ENCODE results near the gene MAD1L1.
"Not testable (repeated sequence)": the region's sequence is repeated elsewhere in the genome, so short reads cannot be mapped to it uniquely, and the experiment has no call there.

Gene MAD1L1

DNA sequence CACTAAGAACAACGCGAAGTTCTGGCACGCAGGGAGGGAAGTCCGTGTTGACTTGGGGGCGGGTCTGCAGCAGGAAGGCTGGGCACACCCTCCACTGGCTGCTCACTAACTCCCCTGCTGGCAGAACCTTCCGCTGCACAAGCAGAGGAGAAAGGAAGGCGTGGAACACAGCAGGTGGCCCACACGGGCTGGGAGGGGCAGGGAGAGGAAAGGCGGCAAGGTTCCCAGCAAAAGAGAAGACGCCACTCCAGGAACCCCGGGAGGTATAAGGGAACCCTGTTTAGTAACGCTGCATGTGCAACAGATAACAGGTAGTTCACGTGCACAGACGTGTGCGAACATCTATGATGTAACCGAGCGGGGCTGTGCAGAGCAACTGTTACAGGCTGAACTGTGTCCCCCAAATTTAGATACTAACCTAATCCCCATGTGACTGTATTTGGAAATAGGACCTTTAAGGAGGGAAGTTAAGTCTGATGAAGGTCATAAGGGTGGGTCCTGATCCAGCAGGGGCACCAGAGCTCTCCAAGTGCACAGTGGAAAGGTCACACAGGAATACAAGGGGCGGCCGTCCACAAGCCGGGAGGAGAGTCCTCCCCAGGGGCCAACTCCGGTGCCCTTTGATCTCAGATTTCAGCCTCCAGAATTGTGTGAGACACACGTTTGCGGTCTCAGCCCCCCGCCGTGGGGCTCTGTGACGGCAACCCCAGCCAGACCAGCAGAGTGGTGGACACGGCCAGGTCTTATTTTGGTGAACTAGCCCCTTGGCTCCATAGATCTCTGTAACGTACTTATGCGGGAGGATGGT, 357.1 kb downstream of the MAD1L1 start:
- DNase-seq (ENCODE audit: low read depth) = not testable (repeated sequence)

DNA sequence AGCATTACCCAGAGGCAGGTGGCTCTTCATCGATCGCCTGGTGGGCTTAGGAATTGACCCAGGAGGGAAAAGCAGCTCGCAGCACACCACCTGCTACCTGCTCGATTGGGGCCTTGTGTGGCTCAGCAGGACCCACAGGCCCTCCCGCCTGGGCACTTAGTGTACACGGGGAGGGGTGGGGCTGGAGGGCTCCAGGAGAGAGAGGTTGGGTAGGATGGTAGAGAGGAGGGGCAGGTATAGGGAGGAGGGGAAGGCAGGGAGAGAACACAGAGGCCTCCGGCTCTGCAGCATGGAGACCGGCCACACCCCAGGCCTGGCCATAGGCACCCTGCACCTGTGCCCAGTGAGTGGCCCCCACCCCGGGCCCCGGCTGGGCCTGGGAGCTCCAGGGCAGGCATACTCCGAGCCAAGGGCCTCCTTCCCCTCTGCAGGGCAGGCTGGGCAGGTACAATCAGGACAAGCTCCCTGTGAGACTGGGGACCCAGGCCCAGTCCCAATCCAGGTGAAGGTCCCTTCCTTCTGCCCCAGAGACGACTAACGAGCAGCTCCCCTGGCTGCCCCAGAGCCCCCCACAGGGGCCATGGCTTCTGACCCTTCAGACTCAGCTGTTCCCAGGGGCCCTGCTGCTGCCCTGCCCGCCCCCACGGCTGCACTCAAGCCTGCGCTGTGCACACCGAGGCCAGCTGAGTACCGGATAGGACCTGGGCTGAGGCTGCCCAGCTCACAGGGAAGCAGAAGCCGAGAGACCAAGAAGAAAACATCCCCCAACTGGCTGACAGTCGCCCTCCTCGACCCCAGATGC, 358.0 kb downstream of the MAD1L1 start:
- not testable (repeated sequence) for DNase-seq (ENCODE audit: low read depth)

DNA sequence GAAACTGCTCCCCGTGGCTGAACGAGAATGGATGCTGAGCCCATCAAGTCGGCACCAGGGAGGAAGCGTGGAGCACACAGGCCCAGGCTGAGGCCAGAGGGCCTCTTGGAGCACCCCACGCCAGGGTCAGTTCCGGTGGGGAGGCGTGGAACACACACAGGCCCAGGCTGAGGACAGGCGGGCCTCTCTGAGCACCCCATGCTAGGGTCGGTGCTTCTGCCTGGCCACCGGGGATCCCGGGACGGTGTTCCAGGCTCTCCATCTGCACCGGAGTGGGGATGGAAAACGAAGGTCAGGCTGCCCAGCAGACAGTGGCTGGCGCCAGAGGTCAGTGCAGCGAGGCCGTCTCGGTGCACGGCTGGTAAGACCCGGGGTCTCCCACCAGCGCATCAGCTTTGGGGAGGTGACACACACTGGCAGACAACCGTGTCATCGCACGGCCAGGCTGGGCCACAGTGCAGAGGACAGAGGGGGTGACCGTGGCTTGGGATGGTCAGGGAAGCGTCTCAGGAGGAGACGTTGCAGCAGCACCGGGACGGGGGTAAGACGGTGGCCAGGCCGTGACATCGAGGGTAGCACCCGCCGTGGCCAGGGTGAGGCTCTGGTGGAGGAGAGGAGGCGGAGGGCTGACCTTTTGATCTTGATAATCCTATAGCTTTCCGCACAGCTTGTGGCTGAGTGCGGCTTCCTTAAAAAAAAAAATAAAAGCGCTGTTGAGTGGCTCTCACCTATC, 358.7 kb downstream of the MAD1L1 start:
- no peak for DNase-seq (ENCODE audit: low read depth)

DNA sequence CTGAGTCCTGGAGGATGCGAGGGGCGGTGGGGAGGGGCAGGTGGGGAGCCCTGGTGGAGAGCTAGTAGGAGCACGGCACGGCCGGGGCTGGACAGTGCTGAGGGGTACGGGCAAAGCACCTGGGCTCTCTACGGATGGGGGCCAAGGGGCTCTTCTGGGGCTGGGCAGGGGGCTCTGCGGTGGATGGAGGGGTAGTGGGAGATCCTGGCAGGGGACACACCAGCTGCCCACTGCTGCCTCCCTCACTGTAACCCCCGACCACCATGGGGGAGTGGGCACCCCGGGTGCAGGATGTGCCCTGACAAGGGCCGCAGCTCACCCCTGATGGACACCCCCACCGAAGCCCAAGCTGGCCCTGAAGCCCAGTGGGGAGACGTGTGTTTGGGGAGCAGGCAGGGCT, 359.3 kb downstream of the MAD1L1 start:
- DNase-seq (ENCODE audit: low read depth) = no peak

DNA sequence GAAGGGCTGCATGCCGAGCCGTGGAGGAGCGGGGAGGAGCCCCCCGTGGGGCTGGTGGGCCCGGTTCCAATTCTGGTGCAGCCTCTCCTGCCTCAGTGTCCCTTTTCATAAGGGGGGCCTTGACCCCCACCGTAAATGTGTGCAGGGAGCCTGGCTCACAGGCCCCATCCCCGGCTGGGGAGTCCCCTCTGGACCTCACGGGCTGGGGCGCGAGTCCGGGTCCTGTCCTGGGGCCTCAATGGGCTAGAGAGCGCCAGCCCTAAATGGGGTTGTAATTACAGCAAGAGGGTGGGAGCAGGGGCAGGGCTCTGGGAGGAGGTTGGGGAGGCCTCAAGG, 359.7 kb downstream of the MAD1L1 start:
- no peak for DNase-seq (ENCODE audit: low read depth)

DNA sequence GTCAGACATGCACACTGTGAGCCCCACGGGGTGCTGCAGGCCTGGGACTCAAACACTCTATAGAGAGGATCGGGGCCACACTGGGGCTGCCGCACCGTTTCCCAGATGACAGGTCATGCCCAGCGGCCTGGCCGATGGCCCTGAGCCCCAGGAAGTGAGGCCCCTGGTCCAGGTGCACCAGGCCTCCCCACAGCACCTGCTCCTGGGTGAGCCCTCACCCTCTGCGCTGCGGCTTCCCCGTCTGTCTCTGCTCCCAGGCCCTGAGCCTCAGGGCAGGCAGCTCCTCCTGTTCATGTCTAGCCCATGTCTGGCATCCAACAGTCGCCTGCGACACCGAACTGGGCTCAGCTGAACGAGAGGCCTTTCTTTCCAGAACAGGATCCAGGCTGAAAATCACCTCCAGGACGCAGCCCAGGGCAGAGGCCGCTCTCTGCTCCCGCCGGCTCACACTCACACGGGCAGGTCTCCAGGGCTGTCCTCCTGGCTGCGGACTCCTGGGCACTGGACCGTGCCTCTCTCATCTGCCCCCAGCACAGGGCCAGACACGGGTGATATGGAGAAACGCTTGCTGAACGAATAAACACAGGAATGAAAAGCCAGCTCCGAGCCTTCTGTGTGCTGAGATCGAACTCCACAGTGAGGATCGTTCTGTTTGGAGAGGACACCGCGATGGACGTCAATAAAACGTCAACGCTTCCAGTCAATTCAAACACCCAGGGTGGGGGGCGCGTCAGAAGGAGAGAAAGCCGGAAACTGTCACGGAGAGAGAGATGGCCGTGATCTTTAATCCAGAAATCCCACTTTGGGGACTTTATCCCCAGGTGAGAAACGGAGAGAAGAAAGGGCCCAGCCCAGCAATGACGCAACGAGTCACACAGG, 360.3 kb downstream of the MAD1L1 start:
- DNase-seq (ENCODE audit: low read depth) = no peak

DNA sequence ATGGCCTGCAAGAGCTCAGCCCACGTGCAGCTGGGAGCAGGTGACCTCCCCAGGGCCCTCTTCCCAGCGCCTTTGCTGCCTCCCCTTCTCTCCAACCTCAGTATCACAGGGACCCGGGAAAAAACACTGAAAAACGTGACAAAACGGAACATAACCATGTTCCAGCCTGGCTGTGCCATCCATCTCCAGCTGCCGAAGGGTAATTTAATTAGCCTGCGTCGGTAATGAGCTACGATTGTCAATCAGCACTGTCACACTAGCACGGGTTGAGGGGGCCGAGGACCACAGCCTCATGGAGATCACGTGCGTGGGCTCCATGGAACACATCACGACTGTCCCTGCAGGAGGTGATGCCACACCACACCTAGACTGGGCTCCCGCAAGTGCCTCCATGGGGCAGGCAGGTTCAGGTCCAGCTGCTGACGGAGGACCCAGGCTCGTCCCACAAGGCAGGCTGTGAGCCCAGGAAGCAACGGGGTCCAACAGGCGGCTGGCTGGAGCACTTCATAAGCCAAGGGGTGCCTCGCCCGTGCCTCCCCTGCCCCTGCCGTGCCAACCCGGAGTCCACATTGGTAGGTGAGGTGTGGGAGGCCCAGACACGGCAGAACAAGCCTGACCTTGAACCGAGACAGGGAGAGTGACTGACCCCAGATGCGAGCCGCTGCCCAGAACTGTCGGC, 363.2 kb downstream of the MAD1L1 start:
- DNase-seq (ENCODE audit: low read depth) = no peak

DNA sequence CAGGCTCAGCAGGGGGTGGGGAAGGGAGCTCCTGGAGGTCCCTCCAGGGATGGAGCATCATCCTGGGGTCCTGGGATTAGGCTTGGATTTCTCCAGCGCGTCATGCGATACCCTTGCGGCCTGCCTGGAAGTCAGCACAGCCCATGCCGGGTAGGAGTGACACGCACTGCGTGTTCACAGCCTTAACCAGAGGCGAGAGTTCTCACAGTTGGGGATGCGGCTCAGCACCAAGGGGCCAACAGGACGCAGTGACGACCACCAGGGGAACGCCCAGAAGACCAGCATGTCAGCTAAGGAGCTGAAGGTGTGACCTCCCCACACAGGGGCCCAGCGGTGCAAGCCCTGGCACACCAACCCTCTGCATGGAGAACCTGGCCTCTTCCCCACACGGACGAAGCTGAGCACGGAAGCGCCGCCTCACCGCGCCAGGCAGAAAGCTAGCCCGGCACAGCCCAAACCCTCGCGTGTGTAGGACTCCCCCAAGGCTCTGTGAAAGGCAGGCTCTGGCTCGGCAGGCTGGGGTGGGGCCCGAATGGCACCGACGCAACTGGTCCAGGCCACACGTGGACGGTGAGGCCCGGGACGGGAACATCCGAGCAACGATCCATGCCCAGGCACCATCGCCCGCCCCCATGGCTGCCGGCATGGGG, 364.1 kb downstream of the MAD1L1 start:
- no peak for DNase-seq (ENCODE audit: low read depth)

DNA sequence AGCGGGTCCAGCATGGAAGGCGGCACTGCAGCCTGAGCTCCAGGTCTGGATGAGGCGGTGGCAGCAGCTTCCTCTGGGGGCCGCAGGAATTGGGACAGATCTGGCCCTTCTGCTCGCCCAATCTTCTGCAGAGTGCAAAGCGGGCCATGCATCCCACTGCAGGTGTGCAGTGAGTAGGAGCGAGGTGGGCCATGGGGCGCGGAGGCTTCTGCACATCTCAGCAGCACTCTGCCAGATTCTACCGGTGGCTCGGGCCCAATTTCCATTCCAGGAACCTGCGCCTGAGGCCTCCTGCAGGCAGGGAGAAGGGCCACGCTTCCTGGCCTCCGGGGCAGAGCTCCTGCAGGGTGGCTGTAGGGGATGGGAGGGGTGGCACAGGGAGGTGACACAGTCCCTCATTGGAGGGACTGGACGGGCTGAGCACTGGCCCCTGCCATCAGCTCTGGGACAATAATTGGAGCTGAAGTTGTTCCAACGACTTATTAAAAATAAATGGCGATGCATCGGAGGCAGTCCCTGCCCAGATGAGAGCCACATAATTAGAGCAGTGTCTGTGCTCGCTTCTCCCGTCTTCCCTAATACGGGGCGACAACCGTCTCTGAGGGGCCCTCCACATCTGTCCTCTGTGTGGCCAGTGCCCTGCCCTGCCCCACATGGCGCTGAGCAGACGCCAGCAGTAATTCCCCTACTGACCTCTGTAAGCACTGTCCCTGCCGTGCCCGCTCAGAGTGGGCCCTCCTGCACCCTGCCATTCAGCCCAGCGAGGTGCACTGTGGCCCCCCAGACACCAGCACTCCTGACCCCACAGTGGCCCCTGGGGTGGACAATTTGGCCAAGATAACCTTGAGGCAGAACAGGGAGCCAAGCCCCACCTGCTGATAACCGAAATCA, 365.1 kb downstream of the MAD1L1 start:
- no peak for DNase-seq (ENCODE audit: low read depth)

DNA sequence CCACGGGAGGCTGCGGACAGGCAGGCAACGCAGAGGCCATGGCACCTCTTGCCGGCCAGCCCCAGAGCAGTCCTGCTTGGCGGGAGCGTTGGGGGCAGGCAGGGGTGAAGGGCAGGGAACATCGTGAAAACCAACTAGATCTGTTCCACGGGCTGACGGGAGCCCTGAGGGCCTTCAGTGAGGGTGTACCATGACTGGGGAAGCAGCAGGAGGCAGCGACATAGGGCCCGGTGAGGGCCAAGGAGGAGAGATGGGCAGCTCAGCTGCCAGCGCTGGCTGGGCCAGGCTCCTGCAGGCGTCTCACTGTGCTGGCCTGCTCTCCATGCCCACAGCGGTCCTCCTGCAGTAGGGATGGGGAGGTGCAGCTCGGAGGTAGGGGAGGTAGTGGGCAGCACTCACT, 366.1 kb downstream of the MAD1L1 start:
- no peak for DNase-seq (ENCODE audit: low read depth)

DNA sequence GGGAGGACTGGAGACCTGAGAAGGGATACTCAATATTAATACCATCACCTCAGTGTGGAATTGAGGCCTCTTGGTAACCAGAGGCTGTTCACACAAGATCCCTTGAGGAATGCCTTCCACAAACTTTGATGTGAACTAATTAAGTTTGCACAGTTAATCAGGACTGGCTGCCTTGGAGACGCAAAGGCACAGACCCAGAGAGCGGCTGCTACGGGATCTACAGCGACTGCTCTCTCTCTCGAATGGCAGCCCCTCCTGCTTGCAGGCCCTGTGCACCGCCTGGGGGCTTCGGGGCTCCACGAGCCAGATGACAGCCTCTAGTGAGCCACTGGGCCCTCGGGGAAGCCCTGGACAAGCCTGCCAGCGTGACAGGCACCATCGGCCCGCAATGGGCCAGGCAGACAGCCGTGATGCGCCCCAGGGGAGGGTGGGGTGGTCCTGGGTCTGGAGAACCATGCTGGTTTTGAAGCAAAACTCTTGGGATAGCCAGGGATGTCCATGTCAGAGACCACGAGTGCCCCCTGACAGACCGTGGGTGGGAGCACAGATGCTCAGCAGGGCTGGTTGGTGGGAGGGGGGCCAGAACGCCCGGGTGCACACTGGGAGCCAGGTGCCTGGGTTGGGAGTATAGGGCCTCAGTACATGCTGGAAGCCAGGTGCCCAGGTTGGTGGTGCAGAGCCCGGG, 367.0 kb downstream of the MAD1L1 start:
- no peak for DNase-seq (ENCODE audit: low read depth)

DNA sequence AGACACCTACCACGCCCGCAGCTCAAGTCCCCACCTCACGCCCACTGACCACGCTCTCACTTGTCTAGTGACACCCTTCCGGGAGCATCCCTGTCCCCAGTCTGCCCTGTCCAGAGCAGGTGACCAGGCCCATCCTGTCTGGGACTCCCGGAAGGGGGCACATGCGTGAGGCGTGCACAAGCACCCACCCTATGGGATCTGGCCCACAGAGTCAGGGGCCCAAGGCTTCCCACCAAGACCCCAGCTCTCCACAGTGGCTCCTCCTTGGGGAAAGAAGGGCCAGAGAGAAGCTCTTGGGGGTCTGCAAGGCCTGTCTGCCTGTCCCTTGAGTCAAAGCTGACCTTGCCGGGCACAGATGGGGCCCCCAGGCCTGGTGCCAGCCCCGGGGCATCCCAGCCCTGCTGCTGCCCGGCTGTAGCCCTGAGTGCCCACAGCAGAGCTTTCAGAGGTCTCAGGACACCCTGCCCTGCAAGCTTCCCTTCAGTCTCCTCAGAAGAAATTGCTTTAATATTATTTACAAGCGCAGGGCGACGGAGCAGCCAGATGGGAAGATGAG, 367.7 kb downstream of the MAD1L1 start:
- no peak for DNase-seq (ENCODE audit: low read depth)

DNA sequence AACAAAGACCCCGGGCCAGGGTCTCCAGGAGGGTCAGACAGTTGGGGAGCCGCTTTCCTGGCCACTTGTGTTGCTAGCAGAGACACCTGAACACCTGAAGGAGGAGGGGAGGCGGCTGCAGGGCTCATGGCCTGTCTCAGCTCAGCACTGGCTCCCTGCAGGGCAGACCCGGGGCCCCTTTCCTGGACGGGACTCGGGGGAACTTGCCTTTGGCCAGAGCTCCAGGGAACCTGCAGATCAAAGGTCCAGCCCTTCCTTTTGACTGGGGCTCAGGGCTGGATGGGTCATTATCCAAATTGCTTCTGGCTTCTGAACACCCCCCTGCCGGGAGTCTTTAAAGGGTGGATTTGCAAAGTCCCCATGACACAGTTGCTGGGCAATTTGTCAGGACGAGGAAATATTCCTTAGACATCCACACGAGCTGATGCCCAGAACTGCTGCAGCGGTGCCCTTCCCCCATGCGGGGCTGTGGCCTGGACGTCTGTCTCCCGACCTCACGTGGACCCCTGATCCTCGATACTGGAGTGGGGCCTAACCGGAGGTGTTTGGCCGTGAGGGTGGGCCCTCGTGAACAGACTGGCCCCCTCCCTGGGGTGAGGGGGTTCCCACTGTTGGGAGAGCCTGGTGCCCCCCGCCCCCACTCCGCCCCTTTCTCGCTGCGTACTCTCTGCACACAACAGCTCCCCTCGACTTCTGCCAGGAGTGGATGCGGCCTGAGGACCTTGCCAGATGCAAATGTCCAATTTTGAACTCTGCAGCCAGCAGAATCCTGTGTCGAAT, 368.4 kb downstream of the MAD1L1 start:
- DNase-seq (ENCODE audit: low read depth) = no peak

DNA sequence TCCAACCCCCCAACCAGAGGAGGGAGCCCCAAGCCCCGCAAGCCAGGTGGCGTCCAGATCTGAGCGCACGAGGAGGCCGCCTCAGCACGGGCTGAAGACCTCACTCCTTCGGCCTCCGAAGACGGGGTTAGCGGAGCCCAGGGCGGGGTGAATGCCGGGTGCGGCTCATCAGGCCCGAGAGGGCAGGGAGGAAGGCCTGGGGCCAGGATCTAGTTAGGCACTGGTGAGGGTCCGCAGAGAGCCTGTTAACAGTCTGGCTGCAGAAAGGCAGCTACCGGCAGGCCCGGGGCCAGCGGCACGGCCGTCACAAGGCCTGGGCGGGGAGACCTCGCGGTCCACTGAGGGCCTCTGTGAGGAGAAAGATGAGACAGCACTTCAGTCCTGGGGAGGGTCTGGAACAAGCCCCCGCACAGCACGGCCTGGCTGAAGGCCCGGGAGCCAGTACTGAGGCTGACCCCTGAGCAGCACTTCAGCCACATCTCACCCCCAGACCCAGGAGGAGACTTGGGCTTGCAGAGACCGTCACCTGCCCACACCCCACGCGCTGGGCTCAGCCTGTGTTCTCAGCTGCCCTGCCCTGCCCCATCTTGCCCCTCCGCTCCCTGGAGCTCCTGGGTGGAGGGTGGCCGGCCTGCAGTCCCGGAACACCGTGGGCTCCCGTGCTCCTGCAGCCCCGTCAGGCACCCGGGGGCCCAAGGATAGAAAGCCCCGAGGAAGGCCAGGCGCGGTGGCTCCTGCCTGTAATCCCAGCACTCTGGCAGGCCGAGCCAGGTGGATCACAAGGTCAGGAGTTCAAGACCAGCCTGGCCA, 369.4 kb downstream of the MAD1L1 start:
- no peak for DNase-seq (ENCODE audit: low read depth)

DNA sequence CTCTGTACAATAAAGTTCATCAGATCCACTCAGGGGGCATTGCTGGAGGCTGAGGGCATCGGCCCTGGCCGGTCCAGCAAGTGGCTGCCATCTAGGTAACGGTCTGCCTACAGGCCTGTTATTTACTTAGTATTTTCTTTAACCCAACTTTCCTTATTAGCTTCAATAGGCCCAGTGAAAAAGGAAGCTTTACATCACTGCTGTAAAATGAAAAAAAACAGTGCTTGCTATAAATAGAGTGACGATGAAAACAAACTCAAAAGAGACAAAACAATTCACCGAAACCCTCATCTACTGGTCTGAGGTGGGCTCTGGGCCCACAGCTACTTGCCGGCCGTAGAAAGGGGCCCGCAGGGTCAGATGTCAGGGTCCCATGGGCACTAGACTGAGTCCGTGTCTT, 370.2 kb downstream of the MAD1L1 start:
- DNase-seq (ENCODE audit: low read depth) = no peak

DNA sequence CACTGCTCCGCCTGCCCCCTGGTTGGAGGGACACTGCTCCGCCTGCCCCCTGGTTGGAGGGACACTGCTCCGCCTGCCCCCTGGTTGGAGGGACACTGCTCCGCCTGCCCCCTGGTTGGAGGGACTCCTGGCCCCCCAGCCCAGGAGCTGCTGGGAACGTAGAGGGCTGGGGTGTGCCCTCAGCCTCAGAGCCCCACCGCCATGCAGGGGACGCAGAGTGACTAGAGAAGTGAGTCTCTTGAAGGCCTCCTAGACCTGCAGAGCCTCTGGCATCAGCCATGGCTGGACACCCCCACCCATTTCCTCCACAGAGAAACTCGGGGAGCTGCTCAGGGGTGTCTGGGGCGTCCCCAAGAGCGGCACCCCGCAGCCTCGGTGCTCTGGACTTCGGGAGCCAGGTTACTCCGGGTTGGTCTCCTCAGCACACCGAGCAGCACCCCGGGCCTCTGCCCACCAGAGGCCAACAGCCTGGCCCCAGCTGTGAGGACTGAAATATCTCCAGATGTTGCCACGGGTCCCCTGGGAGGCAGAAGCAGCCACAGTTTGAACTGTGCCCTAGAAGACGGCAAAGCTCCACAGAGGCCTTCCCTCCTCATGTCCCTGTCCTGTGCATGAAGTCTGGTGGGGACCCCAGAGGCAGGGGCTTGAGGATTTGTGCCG, 370.8 kb downstream of the MAD1L1 start:
- DNase-seq (ENCODE audit: low read depth) = peak; percentile 37

All from fibroblast of gingiva (primary cell).